Activated naive CD4-positive, alpha-beta T cell treated with anti-CD3 and anti-CD28 coated beads for 36 hours (primary cell): ENCODE data around the gene SCFD2. TPM values are rescaled to one million over a fixed set of nuclear protein-coding genes. Genes with fewer than 3 reads are reported as not detected.

Experiments
- CTCF ChIA-PET: fragments of 350-600 bp; sonication (Branson Sonifier 250); formaldehyde crosslinking; loops from one replicate; lab custom pipeline; 2021; ENCODE audit warnings: antibody characterized with exemption; lab: Charles Lee
- DNase-seq: peaks from one replicate; pipeline ENCODE4 v3.0.0-alpha.2; 2020
- H3K27ac Mint-ChIP-seq: one replicate; pipeline ENCODE4 v1.8.0; 2021; ENCODE audit warnings: mild to moderate bottlenecking, mixed read lengths
- H3K27me3 Mint-ChIP-seq: one replicate; pipeline ENCODE4 v1.8.0; 2021; ENCODE audit warnings: low read depth, mixed read lengths
- H3K36me3 Mint-ChIP-seq: one replicate; pipeline ENCODE4 v1.8.0; 2021; ENCODE audit warnings: low read depth, mixed read lengths
- H3K4me1 Mint-ChIP-seq: one replicate; pipeline ENCODE4 v1.8.0; 2021; ENCODE audit warnings: low read depth, mixed read lengths
- H3K4me3 Mint-ChIP-seq: one replicate; pipeline ENCODE4 v1.8.0; 2021; ENCODE audit warnings: mild to moderate bottlenecking, moderate library complexity, mixed read lengths
- H3K9me3 Mint-ChIP-seq: one replicate; pipeline ENCODE4 v1.8.0; 2021; ENCODE audit warnings: mixed read lengths
- intact Hi-C: fragments of 100-400 bp; cut with micrococcal nuclease; formaldehyde crosslinking; loops from one replicate; pipeline ENCODE4 v1.15.1; 2023
- total RNA-seq, 2 experiments: library from RNA; stranded (reverse); gene quantifications; one replicate each; pipeline ENCODE4 v1.2.3, GENCODE V29; 2021

Gene SCFD2
- total RNA-seq, 2 experiments from 2014 or later: 14.3 to 15.1 TPM

- Mint-ChIP-seq H3K27me3 (no peaks in the 10 kb centered on the region), H3K36me3 (peaks cover 57% of the 10 kb centered on the region), H3K4me3 (no peak overlapping the region), H3K9me3 (peaks cover 2% of the 10 kb centered on the region), H3K27ac (no peak overlapping the region), H3K4me1 (no peaks in the 10 kb centered on the region)
- CTCF ChIA-PET: no interaction called here
- intact Hi-C loops: no loop called here
- no peak for DNase-seq
These were observed 462.6 kb downstream of the SCFD2 start for GRCh38 chr4:52903273-52903672.

- peaks cover 2% of the 10 kb centered on the region for H3K9me3 Mint-ChIP-seq
- DNase-seq: no peak
- intact Hi-C loops: no loop called here
- H3K4me3 Mint-ChIP-seq: no peak overlapping the region
- H3K27me3 Mint-ChIP-seq: no peaks in the 10 kb centered on the region
- CTCF ChIA-PET: interaction anchor here (1.0 kb wide), 1 partner anchor 20 kb away, joined by 3 read pairs; no protein-coding TSS in a partner anchor
- peaks cover 14% of the 10 kb centered on the region for H3K36me3 Mint-ChIP-seq
- peaks cover 15% of the 10 kb centered on the region for H3K4me1 Mint-ChIP-seq
- H3K27ac Mint-ChIP-seq: no peak overlapping the region
These were observed 471.4 kb downstream of the SCFD2 start for GRCh38 chr4:52894443-52894842.

DNA sequence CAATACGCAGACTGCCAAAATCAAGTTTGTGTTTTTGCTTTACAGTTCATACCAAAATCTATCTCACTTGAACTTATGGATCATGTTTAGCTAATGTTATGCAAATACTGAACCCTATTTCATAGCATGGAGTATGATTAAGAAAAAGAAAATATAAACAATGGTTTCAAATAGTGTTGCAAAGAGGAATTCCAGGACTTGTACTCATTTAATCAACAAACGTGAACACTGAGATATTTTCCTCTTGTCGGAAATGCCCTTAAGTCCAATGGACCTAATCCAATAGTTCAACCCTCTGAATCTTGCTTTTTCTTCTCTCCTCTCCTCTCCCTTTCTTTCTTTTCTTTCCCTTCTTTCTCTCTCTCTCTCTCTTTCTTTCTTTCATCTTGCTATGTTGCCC lies 473.0 kb downstream of the SCFD2 start:
- Mint-ChIP-seq H3K9me3 (no peaks in the 10 kb centered on the region), H3K36me3 (peaks cover 19% of the 10 kb centered on the region), H3K4me1 (peaks cover 16% of the 10 kb centered on the region), H3K27me3 (no peaks in the 10 kb centered on the region), H3K4me3 (no peak overlapping the region), H3K27ac (no peak overlapping the region)
- no peak for DNase-seq
- intact Hi-C loops: no loop called here
- CTCF ChIA-PET: no interaction called here

DNA sequence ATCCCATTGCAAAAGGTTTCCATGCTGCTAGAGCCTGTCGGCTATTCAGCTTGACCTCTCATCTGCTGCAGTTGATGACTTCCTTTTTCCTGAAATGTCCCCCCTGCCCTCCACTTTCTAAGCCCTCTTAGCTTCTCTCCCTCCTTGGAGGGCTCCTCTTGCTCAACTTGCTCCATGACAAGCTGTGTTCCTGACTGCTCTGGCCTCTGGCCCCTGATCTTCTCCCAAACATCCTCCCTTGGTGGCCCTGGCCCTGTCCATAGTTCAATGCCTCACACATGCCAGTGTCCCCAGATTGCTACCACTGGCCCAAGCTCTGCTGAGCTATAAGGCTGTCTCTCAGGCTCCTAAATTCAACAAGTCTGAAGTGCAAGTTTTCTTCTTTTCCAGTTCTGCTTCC lies 474.1 kb downstream of the SCFD2 start:
- H3K4me3 Mint-ChIP-seq: no peak overlapping the region
- H3K4me1 Mint-ChIP-seq: peaks cover 16% of the 10 kb centered on the region
- H3K27me3 Mint-ChIP-seq: no peaks in the 10 kb centered on the region
- no peak for DNase-seq
- CTCF ChIA-PET: interaction anchor here (0.6 to 1.3 kb wide), 2 partner anchors 20 to 128 kb away, joined by 3 to 4 read pairs; no protein-coding TSS in a partner anchor
- intact Hi-C loops: loop anchor here (2.0 kb wide), 1 partner anchor 69 kb away; no protein-coding TSS in a partner anchor
- H3K36me3 Mint-ChIP-seq: peaks cover 25% of the 10 kb centered on the region
- no peak overlapping the region for H3K27ac Mint-ChIP-seq
- H3K9me3 Mint-ChIP-seq: peaks cover 3% of the 10 kb centered on the region

- Mint-ChIP-seq H3K4me1 (peaks cover 16% of the 10 kb centered on the region), H3K4me3 (no peak overlapping the region), H3K36me3 (peaks cover 35% of the 10 kb centered on the region), H3K27me3 (no peaks in the 10 kb centered on the region), H3K9me3 (peaks cover 3% of the 10 kb centered on the region), H3K27ac (no peak overlapping the region)
- no peak for DNase-seq
- intact Hi-C loops: loop anchor here (2.0 kb wide), 1 partner anchor 68 kb away; no protein-coding TSS in a partner anchor
- CTCF ChIA-PET: no interaction called here
These were observed 475.4 kb downstream of the SCFD2 start for GRCh38 chr4:52890521-52890791.

DNA sequence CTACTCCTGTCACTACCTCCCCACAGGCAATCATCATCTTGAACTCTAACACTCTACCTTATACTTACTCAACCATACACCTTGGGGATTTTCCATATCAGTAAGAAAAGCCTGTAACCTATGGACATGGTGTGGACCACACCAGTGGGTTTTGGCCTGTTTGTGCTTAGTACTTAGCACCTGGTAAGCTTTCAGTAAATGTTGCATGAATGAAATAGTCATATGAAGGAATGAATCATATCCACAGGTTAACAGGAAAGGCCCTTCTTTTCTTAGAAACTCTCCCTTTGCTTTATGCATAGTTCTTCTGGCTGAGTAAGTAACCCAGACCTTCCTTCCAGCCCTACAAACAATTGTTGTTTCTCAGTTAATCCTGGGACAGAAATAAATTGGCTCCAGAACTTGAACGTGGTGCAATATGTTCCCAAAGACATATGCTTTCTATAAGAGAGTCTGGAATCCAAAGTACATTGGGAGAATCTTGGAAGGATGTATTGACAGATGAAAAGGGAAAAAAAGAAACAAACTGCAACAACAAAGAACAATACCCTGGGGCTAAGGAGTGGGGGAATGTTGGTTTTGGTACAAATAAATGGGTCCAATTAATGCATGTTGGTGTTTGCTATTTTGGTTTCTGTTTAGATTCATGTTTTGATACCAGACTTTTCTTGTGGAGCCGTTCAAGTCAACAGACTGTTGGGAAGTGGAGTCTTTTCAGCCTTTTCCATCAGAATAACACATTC lies 475.9 kb downstream of the SCFD2 start:
- H3K36me3 Mint-ChIP-seq: peaks cover 40% of the 10 kb centered on the region
- H3K4me3 Mint-ChIP-seq: no peak overlapping the region
- H3K4me1 Mint-ChIP-seq: peaks cover 16% of the 10 kb centered on the region
- intact Hi-C loops: loop anchor here (2.0 kb wide), 1 partner anchor 67 kb away; no protein-coding TSS in a partner anchor
- peak overlapping the region; percentile 25 for H3K27ac Mint-ChIP-seq
- CTCF ChIA-PET: no interaction called here
- no peaks in the 10 kb centered on the region for H3K27me3 Mint-ChIP-seq
- H3K9me3 Mint-ChIP-seq: peaks cover 3% of the 10 kb centered on the region
- DNase-seq: peak; percentile 25

- intact Hi-C loops: no loop called here
- Mint-ChIP-seq H3K27me3 (no peaks in the 10 kb centered on the region), H3K27ac (no peak overlapping the region), H3K4me1 (peaks cover 16% of the 10 kb centered on the region), H3K9me3 (peaks cover 3% of the 10 kb centered on the region), H3K36me3 (peaks cover 43% of the 10 kb centered on the region), H3K4me3 (no peak overlapping the region)
- CTCF ChIA-PET: no interaction called here
- no peak for DNase-seq
These were observed 476.5 kb downstream of the SCFD2 start for GRCh38 chr4:52889354-52889753.

- Mint-ChIP-seq H3K9me3 (peaks cover 3% of the 10 kb centered on the region), H3K36me3 (peaks cover 47% of the 10 kb centered on the region), H3K4me3 (no peak overlapping the region), H3K4me1 (peaks cover 6% of the 10 kb centered on the region), H3K27ac (no peak overlapping the region), H3K27me3 (no peaks in the 10 kb centered on the region)
- no peak for DNase-seq
- CTCF ChIA-PET: no interaction called here
- intact Hi-C loops: no loop called here
These were observed 480.9 kb downstream of the SCFD2 start for GRCh38 chr4:52884994-52885393.

DNA sequence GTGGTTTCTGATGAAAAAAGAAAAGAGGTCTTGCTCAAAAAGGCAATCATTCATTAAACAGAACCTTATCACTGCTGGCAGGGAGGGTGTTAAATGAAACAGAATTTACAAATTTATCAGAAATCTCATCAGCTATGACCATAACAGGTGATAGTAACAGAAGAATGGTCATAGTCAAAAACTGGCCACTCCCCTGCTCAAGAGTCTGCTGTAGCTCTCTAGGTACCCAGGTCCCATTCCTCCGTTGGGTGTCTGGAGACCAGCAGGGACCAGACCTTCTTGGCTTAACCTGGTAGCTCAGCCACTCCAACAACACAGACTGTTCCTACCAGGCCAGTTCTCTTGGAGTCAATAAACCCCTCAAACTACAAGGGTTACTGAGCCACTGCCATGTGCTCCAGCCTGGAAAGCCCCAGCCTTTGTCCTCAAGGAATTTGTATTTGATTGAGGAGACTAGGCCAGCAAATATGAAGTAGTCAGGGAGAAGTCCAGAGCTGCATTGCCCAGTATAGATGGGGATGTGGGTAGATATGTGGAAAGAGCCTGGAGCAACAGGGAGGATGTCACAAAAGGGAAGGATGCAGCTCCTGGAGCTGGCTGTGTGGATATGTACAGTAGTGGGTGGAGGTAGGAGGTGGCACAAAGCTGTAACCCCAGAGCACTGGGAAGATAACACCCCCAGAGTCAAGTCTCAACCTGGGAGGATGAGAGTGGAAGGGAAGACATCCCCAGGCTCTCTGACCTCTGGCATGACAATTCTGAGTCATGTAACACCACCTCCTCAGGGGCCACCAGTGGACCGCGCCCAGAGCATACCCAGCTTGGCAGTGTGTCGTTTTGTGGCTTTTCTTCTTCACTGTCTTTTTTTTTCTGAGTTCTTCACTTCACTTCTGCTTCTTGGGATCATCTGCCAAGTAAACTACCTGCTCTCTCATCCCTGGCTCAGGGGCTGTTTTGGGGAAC lies 481.9 kb downstream of the SCFD2 start:
- Mint-ChIP-seq H3K4me3 (no peak overlapping the region), H3K4me1 (no peaks in the 10 kb centered on the region), H3K9me3 (peaks cover 3% of the 10 kb centered on the region), H3K27me3 (no peaks in the 10 kb centered on the region), H3K36me3 (peaks cover 42% of the 10 kb centered on the region), H3K27ac (no peak overlapping the region)
- CTCF ChIA-PET: interaction anchor here (0.8 kb wide), 1 partner anchor 28 kb away, joined by 3 read pairs; no protein-coding TSS in a partner anchor
- intact Hi-C loops: no loop called here
- DNase-seq: no peak

DNA sequence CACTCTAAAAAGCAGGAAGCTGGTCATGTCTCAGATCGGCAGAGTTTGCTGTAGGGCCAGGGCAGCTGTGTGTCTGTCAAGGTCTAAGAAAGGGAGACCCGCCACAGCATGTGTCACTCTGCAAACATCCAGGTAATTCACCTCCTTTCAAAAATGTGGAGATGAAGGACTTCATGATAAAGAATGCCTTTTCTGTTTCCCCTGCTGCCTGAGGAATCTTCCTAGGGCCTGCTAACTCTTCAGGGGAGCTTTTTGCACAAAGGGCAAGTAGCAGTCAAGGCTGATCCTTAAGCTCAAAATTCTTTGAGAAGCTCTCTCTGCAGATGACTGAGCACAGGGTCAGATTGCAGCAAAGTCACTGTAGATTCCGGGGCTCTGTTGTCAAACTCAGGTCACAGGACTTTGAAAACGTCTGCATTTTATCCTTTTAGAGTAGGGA lies 482.7 kb downstream of the SCFD2 start:
- intact Hi-C loops: no loop called here
- H3K36me3 Mint-ChIP-seq: peaks cover 37% of the 10 kb centered on the region
- no peak for DNase-seq
- peaks cover 3% of the 10 kb centered on the region for H3K9me3 Mint-ChIP-seq
- H3K4me1 Mint-ChIP-seq: no peaks in the 10 kb centered on the region
- H3K4me3 Mint-ChIP-seq: no peak overlapping the region
- H3K27me3 Mint-ChIP-seq: no peaks in the 10 kb centered on the region
- CTCF ChIA-PET: no interaction called here
- no peak overlapping the region for H3K27ac Mint-ChIP-seq

DNA sequence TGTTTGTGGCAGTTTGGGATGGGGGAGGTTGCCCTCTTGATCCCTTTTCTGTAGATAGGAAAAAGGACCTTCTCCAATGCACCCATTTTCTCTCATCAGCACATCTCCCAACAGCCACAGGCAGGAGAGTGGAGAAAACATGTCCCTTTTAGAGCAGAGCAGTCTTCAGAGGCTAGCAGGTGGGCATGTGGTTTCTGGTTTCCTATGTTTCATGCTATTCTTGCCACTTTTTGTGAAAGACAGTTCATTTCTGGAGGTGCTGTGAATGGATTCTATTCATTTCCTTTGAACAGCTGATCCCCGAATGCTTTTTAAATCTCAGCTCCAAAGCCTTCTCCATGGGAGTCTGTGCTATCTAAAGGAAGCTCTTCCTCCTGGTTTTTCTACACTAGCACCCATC lies 484.9 kb downstream of the SCFD2 start:
- Mint-ChIP-seq H3K27ac (no peak overlapping the region), H3K4me1 (peaks cover 7% of the 10 kb centered on the region), H3K27me3 (no peaks in the 10 kb centered on the region), H3K36me3 (peaks cover 29% of the 10 kb centered on the region), H3K4me3 (no peak overlapping the region), H3K9me3 (no peaks in the 10 kb centered on the region)
- CTCF ChIA-PET: interaction anchor here (1.3 kb wide), 1 partner anchor 31 kb away, joined by 7 read pairs; no protein-coding TSS in a partner anchor
- intact Hi-C loops: no loop called here
- no peak for DNase-seq

DNA sequence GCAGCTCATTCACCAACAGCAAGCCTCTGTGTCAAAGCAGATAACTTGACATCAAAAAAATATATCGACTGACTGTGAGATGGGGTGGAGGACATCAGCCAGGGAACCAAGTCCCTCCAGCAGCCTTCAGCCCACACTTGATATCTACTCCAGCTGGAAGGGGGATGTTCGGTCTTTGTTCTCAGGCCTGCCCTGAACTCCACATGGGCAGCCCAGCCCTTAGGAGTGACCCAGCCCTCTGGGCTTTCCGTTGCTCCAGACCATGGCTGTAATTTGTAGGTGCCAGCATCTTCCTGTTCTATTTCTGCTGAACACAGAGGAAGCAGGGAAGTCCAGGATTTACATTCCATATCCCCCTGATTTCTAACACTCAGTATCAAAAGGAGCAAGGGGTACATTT lies 486.4 kb downstream of the SCFD2 start:
- no peaks in the 10 kb centered on the region for H3K27me3 Mint-ChIP-seq
- no peaks in the 10 kb centered on the region for H3K9me3 Mint-ChIP-seq

More for the DNA sequence above, 486.4 kb downstream of the SCFD2 start:
- intact Hi-C loops: no loop called here
- no peak overlapping the region for H3K4me3 Mint-ChIP-seq
- H3K4me1 Mint-ChIP-seq: peaks cover 9% of the 10 kb centered on the region
- DNase-seq: no peak
- H3K36me3 Mint-ChIP-seq: peaks cover 19% of the 10 kb centered on the region
- no peak overlapping the region for H3K27ac Mint-ChIP-seq
- CTCF ChIA-PET: no interaction called here
